Loucy (cell line): ENCODE data around the gene CAST.

Experiments used
- EZH2phosphoT487 ChIP-seq: fragments of 200-600 bp; IDR thresholded peaks from 2 replicates; pipeline ENCODE4 v1.6.1; 2018; ENCODE audit warnings: antibody characterized with exemption, mild to moderate bottlenecking, moderate library complexity, borderline replicate concordance
- TF ChIP-seq, protein P1 (sequence below): fragments of 200-600 bp; sonication (generic); conservative IDR thresholded peaks from 2 replicates; pipeline ENCODE4 v1.5.1; 2014; ENCODE audit warnings: mild to moderate bottlenecking, antibody characterized with exemption, low read length

DNA sequence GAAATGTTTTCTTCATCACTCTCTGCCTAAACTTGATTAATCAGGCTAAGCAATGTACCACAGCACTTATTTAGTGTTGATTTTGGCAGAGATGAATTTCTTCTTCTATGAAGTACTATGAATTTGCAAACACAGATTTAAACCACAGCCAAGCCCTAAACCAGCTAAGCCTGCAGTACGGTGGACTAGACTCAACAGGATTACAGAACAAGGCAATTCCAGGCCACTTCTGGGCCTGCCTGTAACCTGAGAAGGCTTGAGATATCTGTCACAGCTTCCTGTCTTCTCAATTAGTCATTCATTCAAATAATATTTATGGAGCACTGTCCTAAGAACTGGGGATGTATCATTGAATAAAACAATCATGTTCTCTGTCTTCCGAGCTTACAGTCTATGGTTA, 32.4 kb upstream of the CAST start:
- TF ChIP-seq EZH2phosphoT487: no peak
- TF ChIP-seq, protein P1, sequence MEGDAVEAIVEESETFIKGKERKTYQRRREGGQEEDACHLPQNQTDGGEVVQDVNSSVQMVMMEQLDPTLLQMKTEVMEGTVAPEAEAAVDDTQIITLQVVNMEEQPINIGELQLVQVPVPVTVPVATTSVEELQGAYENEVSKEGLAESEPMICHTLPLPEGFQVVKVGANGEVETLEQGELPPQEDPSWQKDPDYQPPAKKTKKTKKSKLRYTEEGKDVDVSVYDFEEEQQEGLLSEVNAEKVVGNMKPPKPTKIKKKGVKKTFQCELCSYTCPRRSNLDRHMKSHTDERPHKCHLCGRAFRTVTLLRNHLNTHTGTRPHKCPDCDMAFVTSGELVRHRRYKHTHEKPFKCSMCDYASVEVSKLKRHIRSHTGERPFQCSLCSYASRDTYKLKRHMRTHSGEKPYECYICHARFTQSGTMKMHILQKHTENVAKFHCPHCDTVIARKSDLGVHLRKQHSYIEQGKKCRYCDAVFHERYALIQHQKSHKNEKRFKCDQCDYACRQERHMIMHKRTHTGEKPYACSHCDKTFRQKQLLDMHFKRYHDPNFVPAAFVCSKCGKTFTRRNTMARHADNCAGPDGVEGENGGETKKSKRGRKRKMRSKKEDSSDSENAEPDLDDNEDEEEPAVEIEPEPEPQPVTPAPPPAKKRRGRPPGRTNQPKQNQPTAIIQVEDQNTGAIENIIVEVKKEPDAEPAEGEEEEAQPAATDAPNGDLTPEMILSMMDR: no peak
